Tibial nerve (tissue), 4 donors: Measurements from ENCODE around the gene LRRC4C. TPM values are rescaled to one million over a fixed set of nuclear protein-coding genes. Genes with fewer than 3 reads are reported as not detected.
"Not testable (repeated sequence)": the region's sequence is repeated elsewhere in the genome, so short reads cannot be mapped to it uniquely, and the experiment has no call there.

ENCODE experiments used
- DNase-seq, 2 donors: peaks; one replicate each; pipeline ENCODE4 v3.0.0-alpha.2; 2019; ENCODE audit warnings: low spot score in 2 of 2
- H3K27ac ChIP-seq, 4 donors: fragments of 200-600 bp; sonication (generic) in 3 of 4; one replicate each; pipeline ENCODE4 v1.5.1; 2017 to 2019; ENCODE audit warnings: mild to moderate bottlenecking in 1 of 4
- H3K27me3 ChIP-seq, 2 donors: fragments of 200-600 bp; sonication (generic) in 1 of 2; one replicate each; pipeline versions ENCODE4 v1.5.1 to v1.6.0; 2017 to 2019
- H3K36me3 ChIP-seq, 3 donors: fragments of 200-600 bp; sonication (generic); one replicate each; pipeline ENCODE4 v1.5.1; 2018 to 2019
- H3K4me1 ChIP-seq, 4 donors: fragments of 200-600 bp; sonication (generic) in 3 of 4; one replicate each; pipeline ENCODE4 v1.5.1; 2017 to 2019
- H3K4me3 ChIP-seq, 4 donors: fragments of 200-600 bp; sonication (generic) in 3 of 4; one replicate each; pipeline ENCODE4 v1.5.1; 2017 to 2019; ENCODE audit warnings: mild to moderate bottlenecking in 1 of 4, moderate library complexity in 1 of 4
- H3K9me3 ChIP-seq, 4 donors: fragments of 200-600 bp; sonication (generic) in 3 of 4; one replicate each; pipeline ENCODE4 v1.5.1; 2017 to 2019
- EP300 ChIP-seq, 2 donors: sonication (generic); formaldehyde crosslinking; IDR thresholded peaks; one replicate each; pipeline ENCODE4 v1.6.1; 2017; ENCODE audit warnings: antibody characterized with exemption in 2 of 2, mild to moderate bottlenecking in 1 of 2
- POLR2A ChIP-seq, 2 donors: fragments of 450-650 bp; IDR thresholded peaks; one replicate each; pipeline ENCODE4 v1.6.1; 2017; ENCODE audit warnings: antibody characterized with exemption in 2 of 2, mild to moderate bottlenecking in 2 of 2, moderate library complexity in 2 of 2
- WGBS, 2 donors: methylation state at CpG; one replicate each; pipeline ENCODE4 v1.1.5; 2018; 5-methylcytosine and 5-hydroxymethylcytosine counted together
- total RNA-seq, 4 donors: library from RNA; depleted of rRNA; stranded (reverse); fragments of >200 nt; gene quantifications; one replicate each; pipeline ENCODE4 v1.1.0, GENCODE V29; 2016
- TF ChIP-seq, protein P1 (sequence below), 5 experiments: fragments of 200-600 bp in 3 of 5; fragments of 450-650 bp in 2 of 5; sonication (generic) in 3 of 5; IDR thresholded peaks; one replicate each; pipeline ENCODE4 v1.5.1; 2016 to 2019; ENCODE audit warnings: antibody characterized with exemption in 5 of 5, mild to moderate bottlenecking in 3 of 5, moderate library complexity in 2 of 5

The LRRC4C gene
- total RNA-seq, 4 donors from 2014 or later = 7.1 to 15.7 (median 8.4) TPM

DNA sequence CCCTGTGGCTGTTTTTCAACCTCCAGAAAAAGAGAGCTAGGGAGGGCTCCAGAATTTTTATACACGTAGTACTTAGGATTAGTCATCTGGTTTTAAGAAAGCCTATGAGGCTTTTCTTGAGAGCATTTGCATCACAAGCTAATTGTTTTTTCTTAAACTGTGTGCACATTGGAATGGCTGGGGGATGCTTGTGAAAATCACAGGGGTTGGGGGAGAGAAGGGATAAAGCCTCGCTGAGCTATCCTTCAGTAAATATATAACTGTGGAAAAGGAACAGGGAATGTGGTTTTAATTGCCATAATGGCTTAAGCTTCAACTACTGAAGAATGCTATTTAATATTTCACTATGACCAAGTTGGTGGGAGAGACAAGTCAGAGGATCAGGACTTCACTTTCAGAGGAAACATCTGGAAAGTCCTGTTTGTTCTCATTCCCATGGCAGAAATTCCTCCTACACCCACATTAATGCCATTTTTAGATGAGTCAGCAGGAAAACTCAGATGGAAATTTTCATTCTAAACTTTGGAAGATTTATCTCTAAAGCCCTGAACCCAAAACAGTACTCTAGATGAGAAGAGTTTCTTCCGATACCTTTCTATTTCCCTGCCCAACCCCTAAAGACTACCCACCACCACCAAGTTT lies 591.3 kb downstream of the LRRC4C start:
- WGBS, 2 donors = 53 to 60% methylated on average over 3 of the region's 3 CpGs
- no peaks in the 10 kb centered on the region for H3K4me1 ChIP-seq
- TF ChIP-seq POLR2A (IDR thresholded peaks at IDR 0.05) = no peak
- no peak for TF ChIP-seq EP300 (IDR thresholded peaks at IDR 0.05)
- TF ChIP-seq, protein P1, sequence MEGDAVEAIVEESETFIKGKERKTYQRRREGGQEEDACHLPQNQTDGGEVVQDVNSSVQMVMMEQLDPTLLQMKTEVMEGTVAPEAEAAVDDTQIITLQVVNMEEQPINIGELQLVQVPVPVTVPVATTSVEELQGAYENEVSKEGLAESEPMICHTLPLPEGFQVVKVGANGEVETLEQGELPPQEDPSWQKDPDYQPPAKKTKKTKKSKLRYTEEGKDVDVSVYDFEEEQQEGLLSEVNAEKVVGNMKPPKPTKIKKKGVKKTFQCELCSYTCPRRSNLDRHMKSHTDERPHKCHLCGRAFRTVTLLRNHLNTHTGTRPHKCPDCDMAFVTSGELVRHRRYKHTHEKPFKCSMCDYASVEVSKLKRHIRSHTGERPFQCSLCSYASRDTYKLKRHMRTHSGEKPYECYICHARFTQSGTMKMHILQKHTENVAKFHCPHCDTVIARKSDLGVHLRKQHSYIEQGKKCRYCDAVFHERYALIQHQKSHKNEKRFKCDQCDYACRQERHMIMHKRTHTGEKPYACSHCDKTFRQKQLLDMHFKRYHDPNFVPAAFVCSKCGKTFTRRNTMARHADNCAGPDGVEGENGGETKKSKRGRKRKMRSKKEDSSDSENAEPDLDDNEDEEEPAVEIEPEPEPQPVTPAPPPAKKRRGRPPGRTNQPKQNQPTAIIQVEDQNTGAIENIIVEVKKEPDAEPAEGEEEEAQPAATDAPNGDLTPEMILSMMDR (IDR thresholded peaks at IDR 0.05) = no peak
- no peak overlapping the region for H3K27ac ChIP-seq
- H3K36me3 ChIP-seq = no peaks in the 10 kb centered on the region
- H3K9me3 ChIP-seq = no peaks in the 10 kb centered on the region
- H3K27me3 ChIP-seq = no peaks in the 10 kb centered on the region
- DNase-seq = no peak
- H3K4me3 ChIP-seq = no peak overlapping the region

- not testable (repeated sequence) for H3K4me1 ChIP-seq, H3K9me3 ChIP-seq, H3K27ac ChIP-seq, H3K4me3 ChIP-seq, DNase-seq, H3K36me3 ChIP-seq, H3K27me3 ChIP-seq
- WGBS, 2 donors = 89 to 96% methylated on average over 1 of the region's 1 CpG
Measured at GRCh38 chr11:40857754-40858153, 601.7 kb downstream of the LRRC4C start.

DNA sequence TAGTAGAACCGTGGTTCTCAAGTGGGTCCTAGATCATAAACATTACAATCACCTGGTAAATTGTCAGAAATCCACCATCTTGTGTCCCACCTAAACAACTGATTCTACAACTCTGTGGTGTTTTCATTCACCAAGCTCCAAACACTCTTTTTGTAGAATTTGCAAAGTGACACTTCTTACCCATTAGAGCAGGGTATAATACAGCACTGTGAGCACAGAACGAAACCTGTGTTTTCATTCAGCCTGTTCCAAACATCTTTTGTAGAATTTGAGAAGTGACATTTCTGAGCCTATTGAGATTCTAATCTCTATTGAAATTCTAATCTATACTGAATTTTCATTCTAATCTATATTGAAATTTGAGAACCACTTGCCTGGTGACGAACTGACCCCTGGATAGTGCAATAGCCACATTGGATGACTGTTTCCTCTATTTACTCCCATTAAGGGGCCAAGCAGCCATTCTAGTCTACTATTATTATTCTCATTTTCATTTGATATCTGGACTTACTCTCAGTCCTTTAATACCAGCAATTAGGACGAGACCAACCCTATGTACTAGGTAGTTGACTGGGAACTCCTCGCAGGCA lies 616.6 kb downstream of the LRRC4C start:
- WGBS, 2 donors = 84 to 85% methylated on average over 5 of the region's 5 CpGs
- no peak overlapping the region for H3K27ac ChIP-seq
- no peaks in the 10 kb centered on the region for H3K36me3 ChIP-seq
- H3K4me1 ChIP-seq = no peaks in the 10 kb centered on the region
- no peak for DNase-seq
- H3K27me3 ChIP-seq = no peaks in the 10 kb centered on the region
- H3K9me3 ChIP-seq = no peaks in the 10 kb centered on the region
- TF ChIP-seq, protein P1 (IDR thresholded peaks at IDR 0.05) = no peak
- TF ChIP-seq EP300 (IDR thresholded peaks at IDR 0.05) (no peak), POLR2A (IDR thresholded peaks at IDR 0.05) (no peak)
- H3K4me3 ChIP-seq = no peak overlapping the region

DNA sequence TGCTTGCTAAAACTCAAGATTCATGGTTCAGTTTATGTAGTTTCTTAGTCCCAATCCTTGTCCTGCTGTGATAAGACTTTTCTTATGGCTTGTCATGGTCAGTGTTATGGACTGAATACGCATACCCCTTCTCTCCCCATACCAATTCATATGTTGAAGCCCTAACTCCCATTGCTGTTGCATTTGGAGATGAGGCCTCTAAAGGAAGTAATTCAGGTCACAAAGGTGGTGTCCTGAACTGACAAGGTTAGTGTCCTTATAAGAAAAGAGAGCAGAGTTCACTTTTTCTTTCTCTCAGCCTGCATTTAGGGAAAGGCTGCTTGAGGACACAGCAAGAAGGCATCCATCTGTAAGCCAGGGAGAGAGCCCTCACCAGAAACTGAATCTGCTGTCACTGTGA lies 618.2 kb downstream of the LRRC4C start:
- Histone ChIP-seq H3K4me3 (no peak overlapping the region), H3K4me1 (no peaks in the 10 kb centered on the region), H3K27ac (no peak overlapping the region), H3K27me3 (no peaks in the 10 kb centered on the region), H3K9me3 (no peaks in the 10 kb centered on the region), H3K36me3 (no peaks in the 10 kb centered on the region)
- no peak for DNase-seq
- 92 to 100% methylated on average over 1 of the region's 1 CpG for WGBS, 2 donors
- TF ChIP-seq POLR2A (IDR thresholded peaks at IDR 0.05) = no peak
- TF ChIP-seq, protein P1 (IDR thresholded peaks at IDR 0.05) = no peak
- TF ChIP-seq EP300 (IDR thresholded peaks at IDR 0.05) = no peak

DNA sequence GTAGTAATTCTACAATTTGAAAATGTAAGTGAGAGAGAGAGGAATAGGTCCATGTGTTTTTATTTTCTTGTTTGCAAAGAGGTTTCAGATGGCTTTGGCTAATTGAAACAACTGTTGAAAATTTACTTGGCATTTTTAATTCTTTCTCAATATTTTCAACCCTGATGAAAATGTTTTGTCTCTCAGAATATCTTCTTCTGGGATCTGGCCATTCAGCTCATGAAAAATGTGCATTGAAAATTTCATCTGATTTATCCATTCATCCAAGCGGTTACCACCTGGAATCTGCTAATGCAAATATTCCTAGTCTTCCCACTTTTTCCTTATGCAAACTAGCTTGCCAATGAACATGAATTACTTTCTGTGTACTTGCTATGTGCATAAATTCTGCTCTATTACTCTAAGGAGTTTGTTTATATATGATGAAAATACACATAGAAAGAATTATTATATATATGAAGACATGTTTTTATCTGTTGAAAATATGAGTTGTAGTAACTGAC lies 621.2 kb downstream of the LRRC4C start:
- H3K27ac ChIP-seq = no peak overlapping the region
- TF ChIP-seq POLR2A (IDR thresholded peaks at IDR 0.05) (no peak), EP300 (IDR thresholded peaks at IDR 0.05) (no peak)
- TF ChIP-seq, protein P1 (IDR thresholded peaks at IDR 0.05) = no peak
- no peaks in the 10 kb centered on the region for H3K36me3 ChIP-seq
- H3K4me1 ChIP-seq = no peaks in the 10 kb centered on the region
- H3K9me3 ChIP-seq = no peaks in the 10 kb centered on the region
- 90 to 93% methylated on average over 1 of the region's 1 CpG for WGBS, 2 donors
- H3K27me3 ChIP-seq = no peaks in the 10 kb centered on the region
- DNase-seq = no peak
- H3K4me3 ChIP-seq = no peak overlapping the region
